ENCODE results near the gene GNAI2. TPM values are rescaled to one million over a fixed set of nuclear protein-coding genes. Genes with fewer than 3 reads are reported as not detected.

The GNAI2 gene
- polyA plus RNA-seq, 3 donors: 189 to 229 (median 189) TPM

GRCh38 chr3:50299929-50300680 lies 64.1 kb downstream of the GNAI2 start:
- DNase-seq (ENCODE audit: extremely low read depth in 1 of 11, low read depth in 9 of 11, low spot score in 4 of 11): no peak

- DNase-seq (ENCODE audit: extremely low read depth in 1 of 11, low read depth in 9 of 11, low spot score in 4 of 11): no peak
These were observed 64.8 kb downstream of the GNAI2 start for GRCh38 chr3:50300681-50301254.

- DNase-seq (ENCODE audit: extremely low read depth in 1 of 11, low read depth in 9 of 11, low spot score in 4 of 11): no peak
These were observed 66.3 kb downstream of the GNAI2 start for GRCh38 chr3:50302095-50303012.

- no peak for DNase-seq (ENCODE audit: extremely low read depth in 1 of 11, low read depth in 9 of 11, low spot score in 4 of 11)
These were observed 67.2 kb downstream of the GNAI2 start, which contains the start of gene HYAL1 for GRCh38 chr3:50303013-50303815. HYAL1 (minus strand) TSS chr3:50303574; CDS start chr3:50302956, 618 bp downstream.

- DNase-seq (ENCODE audit: extremely low read depth in 1 of 11, low read depth in 9 of 11, low spot score in 4 of 11): no peak
These were observed 68.6 kb downstream of the GNAI2 start for GRCh38 chr3:50304601-50305000.

Other genes starting within 250 kb of the GNAI2 start
- 100 to 1,000 TPM; 260 to 395 (median 268) TPM for gene RBM5, start 147.3 kb upstream of the GNAI2 start, polyA plus RNA-seq (ENCODE audit: insufficient read length in 3 of 3)
- 10 to 100 TPM; 57.6 to 81.6 (median 63.1) TPM for gene SEMA3F, start 80.9 kb upstream of the GNAI2 start, polyA plus RNA-seq (ENCODE audit: insufficient read length in 3 of 3)
- not detected for gene GNAT1, start 44.6 kb upstream of the GNAI2 start, polyA plus RNA-seq (ENCODE audit: insufficient read length in 3 of 3)
- 1 to 10 TPM; 7.2 to 7.3 (median 7.2) TPM for gene SLC38A3, start 30.9 kb upstream of the GNAI2 start, polyA plus RNA-seq (ENCODE audit: insufficient read length in 3 of 3)
- gene SEMA3B, start 32.9 kb downstream of the GNAI2 start, polyA plus RNA-seq (ENCODE audit: insufficient read length in 3 of 3): 100 to 1,000 TPM in 1 of 3 donors, 10 to 100 TPM in 2; 69.5 to 169 (median 95.4) TPM
- gene LSMEM2, start 42.9 kb downstream of the GNAI2 start, polyA plus RNA-seq (ENCODE audit: insufficient read length in 3 of 3): under 1 TPM; 0.33 to 0.95 (median 0.45) TPM
- 10 to 100 TPM; 38.6 to 50.0 (median 46.7) TPM for gene IFRD2, start 56.2 kb downstream of the GNAI2 start, polyA plus RNA-seq (ENCODE audit: insufficient read length in 3 of 3)
- 1 to 10 TPM; 2.9 to 5.5 (median 3.2) TPM for gene HYAL3, start 63.2 kb downstream of the GNAI2 start, polyA plus RNA-seq (ENCODE audit: insufficient read length in 3 of 3)
- gene NAA80, start 63.2 kb downstream of the GNAI2 start, polyA plus RNA-seq (ENCODE audit: insufficient read length in 3 of 3): 10 to 100 TPM in 2 of 3 donors, 1 to 10 TPM in 1; 7.2 to 12.8 (median 10.0) TPM
- 1 to 10 TPM; 6.1 to 7.4 (median 7.2) TPM for gene HYAL1, start 67.4 kb downstream of the GNAI2 start, polyA plus RNA-seq (ENCODE audit: insufficient read length in 3 of 3)
- gene HYAL2, start 86.5 kb downstream of the GNAI2 start, polyA plus RNA-seq (ENCODE audit: insufficient read length in 3 of 3): 10 to 100 TPM; 57.0 to 86.5 (median 71.4) TPM
- 10 to 100 TPM; 23.4 to 26.4 (median 26.2) TPM for gene TUSC2, start 92.0 kb downstream of the GNAI2 start, polyA plus RNA-seq (ENCODE audit: insufficient read length in 3 of 3)
- 10 to 100 TPM; 16.4 to 22.2 (median 22.1) TPM for gene RASSF1, start 104.6 kb downstream of the GNAI2 start, polyA plus RNA-seq (ENCODE audit: insufficient read length in 3 of 3)
- 1 to 10 TPM; 2.9 to 3.9 (median 3.6) TPM for gene ZMYND10, start 109.5 kb downstream of the GNAI2 start, polyA plus RNA-seq (ENCODE audit: insufficient read length in 3 of 3)
- 10 to 100 TPM; 30.2 to 35.9 (median 30.5) TPM for gene NPRL2, start 114.6 kb downstream of the GNAI2 start, polyA plus RNA-seq (ENCODE audit: insufficient read length in 3 of 3)
- gene CYB561D2, start 114.7 kb downstream of the GNAI2 start, polyA plus RNA-seq (ENCODE audit: insufficient read length in 3 of 3): 10 to 100 TPM; 12.4 to 17.0 (median 13.4) TPM
- 10 to 100 TPM; 29.1 to 42.9 (median 39.4) TPM for gene TMEM115, start 123.3 kb downstream of the GNAI2 start, polyA plus RNA-seq (ENCODE audit: insufficient read length in 3 of 3)

Measured in renal cortex interstitium (tissue), 11 donors.